ENCODE results near the gene MYL4. TPM values are rescaled to one million over a fixed set of nuclear protein-coding genes. Genes with fewer than 3 reads are reported as not detected.

The MYL4 gene
- total and polyA plus RNA-seq, 2 of the 8 experiments (the other 6 are each of a cell fraction or from before 2014, with no cell fraction given) = 0.12 TPM; not detected in 1

GRCh38 chr17:47250855-47251254 lies 41.7 kb downstream of the MYL4 start:
- Histone ChIP-seq H4K20me1 (replicated peaks in 1 of 2; ENCODE audit: control insufficient read depth in 1 of 2, insufficient read depth in 2 of 2, low read length in 2 of 2) (peaks cover 0 to 2% of the 10 kb centered on the region in 2 experiments), H3K4me2 (ENCODE audit: insufficient read depth in 1 of 2, low read depth in 2 of 2, low read length in 2 of 2) (no peak overlapping the region; a peak in 1 of 4 replicates), H3K27me3 (replicated peaks in 1 of 4; ENCODE audit: control insufficient read depth in 3 of 4, extremely low read depth in 1 of 4, insufficient read depth in 3 of 4, low read length in 3 of 4) (peaks cover 9 to 32% (median 27%) of the 10 kb centered on the region in 4 experiments), H2BK5ac (ENCODE audit: low read depth, low read length) (no peak overlapping the region), H3K4ac (replicated peaks; ENCODE audit: insufficient read length, low read depth, low read length) (no peak overlapping the region), H3K56ac (replicated peaks; ENCODE audit: insufficient read length, low read depth, low read length) (no peak overlapping the region), H4K91ac (replicated peaks; ENCODE audit: insufficient read length, low read length) (no peak overlapping the region), H2AK5ac (ENCODE audit: low read depth, low read length) (no peak overlapping the region), H3K23ac (ENCODE audit: insufficient read length) (no peak overlapping the region), H3K18ac (ENCODE audit: extremely low read depth, low read length) (no peak overlapping the region), H4K5ac (ENCODE audit: insufficient read length, low read depth, low read length) (no peak overlapping the region), H2BK120ac (replicated peaks; ENCODE audit: low read depth, low read length) (no peak overlapping the region), H2BK15ac (ENCODE audit: low read length) (no peak overlapping the region), H3K79me2 (ENCODE audit: control insufficient read depth in 1 of 2, insufficient read depth in 2 of 2, low read length in 2 of 2) (no peaks in the 10 kb centered on the region), H4K8ac (ENCODE audit: extremely low read depth, insufficient read depth, low read length) (no peak overlapping the region), H3K27ac (ENCODE audit: low read depth, low read length) (no peak overlapping the region), H3K14ac (ENCODE audit: insufficient read length) (no peak overlapping the region), H3K4me3 (ENCODE audit: extremely low read depth in 1 of 4, insufficient read depth in 2 of 4, low read depth in 3 of 4, low read length in 4 of 4) (peak overlapping the region in 1 of 4 experiments; percentile 11; a peak in 1 of 8 replicates), H2AFZ (ENCODE audit: low read length) (no peak overlapping the region), H3K79me1 (ENCODE audit: low read depth, low read length) (no peaks in the 10 kb centered on the region), H3K36me3 (ENCODE audit: control insufficient read depth in 2 of 4, insufficient read depth in 4 of 4, low read length in 3 of 4) (no peaks in the 10 kb centered on the region), H3K23me2 (ENCODE audit: low read depth, low read length) (peaks cover 11% of the 10 kb centered on the region; the same call in 1 of the 2 replicates), H3K9me3 (ENCODE audit: insufficient read depth in 2 of 2, low read depth in 1 of 2, low read length in 1 of 2) (no peaks in the 10 kb centered on the region), H2BK12ac (ENCODE audit: low read depth, low read length) (no peak overlapping the region), H2BK20ac (ENCODE audit: low read length) (no peak overlapping the region), H3K4me1 (replicated peaks in 1 of 4; ENCODE audit: control insufficient read depth in 3 of 4, insufficient read depth in 4 of 4, low read length in 3 of 4) (peaks cover 0 to 11% (median 4%) of the 10 kb centered on the region in 4 experiments; a peak in 5 of 7 replicates), H3K9ac (replicated peaks in 1 of 4; ENCODE audit: extremely low read depth in 1 of 4, low read depth in 3 of 4, low read length in 3 of 4) (no peak overlapping the region)
- FAIRE-seq (no peak), DNase-seq (ENCODE audit: low read depth in 1 of 2, low spot score in 2 of 2) (no peak)
- ChIA-PET POLR2A (ENCODE audit: partially characterized antibody) (interaction anchor here (2.5 kb wide), 1 partner anchor 73 kb away, joined by 7 read pairs; the partner anchor contains the start of gene EFCAB13), CTCF (ENCODE audit: partially characterized antibody) (interaction anchor here (1.5 to 1.9 kb wide), 2 partner anchors 14 kb away, joined by 3 to 5 read pairs; no protein-coding TSS in a partner anchor)
- WGBS, 2 experiments (ENCODE audit: extremely low coverage in 1 of 2, insufficient coverage in 1 of 2, insufficient read length in 1 of 2, insufficient replicate concordance in 2 of 2, low coverage in 1 of 2, low lambda C conversion rate in 2 of 2, missing lambda C conversion rate in 1 of 2) = 87 to 100% methylated on average over 2 of the region's 2 CpGs
- no peak for TF ChIP-seq GTF2F1 (IDR thresholded peaks at IDR 0.05; ENCODE audit: borderline replicate concordance, low read depth, low read length)
- no peak for TF ChIP-seq RFX5 (IDR thresholded peaks at IDR 0.05; ENCODE audit: borderline replicate concordance, low read depth, low read length)
- no peak for TF ChIP-seq E2F6 (IDR thresholded peaks at IDR 0.05)
- no peak for TF ChIP-seq SP1 (IDR thresholded peaks at IDR 0.05; ENCODE audit: low read depth, low read length)
- TF ChIP-seq SIRT6 (IDR thresholded peaks at IDR 0.05; ENCODE audit: low read length) = no peak
- TF ChIP-seq NANOG (IDR thresholded peaks at IDR 0.05; ENCODE audit: insufficient read depth, low read depth, low read length, poor library complexity, severe bottlenecking) = no peak
- TF ChIP-seq HDAC2 (IDR thresholded peaks at IDR 0.05; ENCODE audit: borderline replicate concordance in 1 of 2, low read depth in 2 of 2, low read length in 2 of 2) = no peak
- no peak for TF ChIP-seq EZH2 (IDR thresholded peaks at IDR 0.05; ENCODE audit: low read depth, low read length, severe bottlenecking)
- TF ChIP-seq TBP (IDR thresholded peaks at IDR 0.05; ENCODE audit: low read depth, low read length) = no peak
- TF ChIP-seq USF2 (IDR thresholded peaks at IDR 0.05; ENCODE audit: low read length) = no peak
- TF ChIP-seq SAP30 (IDR thresholded peaks at IDR 0.05; ENCODE audit: insufficient read depth, insufficient replicate concordance, low read length) = no peak
